BJ (cell line): ENCODE results near the gene SFXN1. TPM values are rescaled to one million over a fixed set of nuclear protein-coding genes. Genes with fewer than 3 reads are reported as not detected.

Source experiments
- CTCF ChIA-PET: fragments of 350-600 bp; formaldehyde crosslinking; extraction: SDS; loops from one replicate; lab custom pipeline; 2021; ENCODE audit warnings: antibody characterized with exemption, inconsistent platforms; lab: Yijun Ruan, JAX
- POLR2A ChIA-PET: fragments of 300-600 bp; sonication (Branson Sonifier 250); formaldehyde crosslinking; extraction: SDS; loops from one replicate; lab custom pipeline; 2021; ENCODE audit warnings: antibody characterized with exemption; lab: Charles Lee
- DNase-seq: peaks from one replicate; pipeline ENCODE4 v3.0.0-alpha.2; 2011; ENCODE audit warnings: low read depth
- H3K27me3 ChIP-seq: 2 replicates; pipeline ENCODE4 v1.6.0; 2011; ENCODE audit warnings: low read length; ENCODE audit not compliant: control insufficient read depth, insufficient read depth
- H3K36me3 ChIP-seq: 2 replicates; pipeline ENCODE4 v1.5.1; 2011; ENCODE audit warnings: low read length; ENCODE audit not compliant: control insufficient read depth, insufficient read depth
- H3K4me3 ChIP-seq: 2 replicates; pipeline ENCODE4 v1.5.1; 2011; ENCODE audit warnings: low read depth, mild to moderate bottlenecking, control low read depth, low read length
- polyA plus RNA-seq: library from polyadenylated mRNA; depleted of rRNA; stranded (reverse); fragments of >200 nt; gene quantifications from 2 replicates; pipeline ENCODE4 v1.2.3, GENCODE V29; 2011
- TF ChIP-seq, protein P1 (sequence below): IDR thresholded peaks from 2 replicates; pipeline ENCODE4 v1.5.1; 2011; ENCODE audit warnings: low read depth, mild to moderate bottlenecking, control low read depth, inconsistent platforms, low read length, moderate library complexity; ENCODE audit not compliant: insufficient read depth

SFXN1 gene
- polyA plus RNA-seq, 1 experiment: 89.9 TPM

GRCh38 chr5:175564716-175565115 is 86.4 kb downstream of the SFXN1 start:
- Histone ChIP-seq H3K36me3 (no peaks in the 10 kb centered on the region), H3K27me3 (no peaks in the 10 kb centered on the region), H3K4me3 (no peak overlapping the region)
- ChIA-PET POLR2A (no interaction called here), CTCF (interaction anchor here (1.2 kb wide), 1 partner anchor 10 kb away, joined by 3 read pairs; no protein-coding TSS in a partner anchor)
- DNase-seq: no peak
- TF ChIP-seq, protein P1, sequence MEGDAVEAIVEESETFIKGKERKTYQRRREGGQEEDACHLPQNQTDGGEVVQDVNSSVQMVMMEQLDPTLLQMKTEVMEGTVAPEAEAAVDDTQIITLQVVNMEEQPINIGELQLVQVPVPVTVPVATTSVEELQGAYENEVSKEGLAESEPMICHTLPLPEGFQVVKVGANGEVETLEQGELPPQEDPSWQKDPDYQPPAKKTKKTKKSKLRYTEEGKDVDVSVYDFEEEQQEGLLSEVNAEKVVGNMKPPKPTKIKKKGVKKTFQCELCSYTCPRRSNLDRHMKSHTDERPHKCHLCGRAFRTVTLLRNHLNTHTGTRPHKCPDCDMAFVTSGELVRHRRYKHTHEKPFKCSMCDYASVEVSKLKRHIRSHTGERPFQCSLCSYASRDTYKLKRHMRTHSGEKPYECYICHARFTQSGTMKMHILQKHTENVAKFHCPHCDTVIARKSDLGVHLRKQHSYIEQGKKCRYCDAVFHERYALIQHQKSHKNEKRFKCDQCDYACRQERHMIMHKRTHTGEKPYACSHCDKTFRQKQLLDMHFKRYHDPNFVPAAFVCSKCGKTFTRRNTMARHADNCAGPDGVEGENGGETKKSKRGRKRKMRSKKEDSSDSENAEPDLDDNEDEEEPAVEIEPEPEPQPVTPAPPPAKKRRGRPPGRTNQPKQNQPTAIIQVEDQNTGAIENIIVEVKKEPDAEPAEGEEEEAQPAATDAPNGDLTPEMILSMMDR: no peak

DNA sequence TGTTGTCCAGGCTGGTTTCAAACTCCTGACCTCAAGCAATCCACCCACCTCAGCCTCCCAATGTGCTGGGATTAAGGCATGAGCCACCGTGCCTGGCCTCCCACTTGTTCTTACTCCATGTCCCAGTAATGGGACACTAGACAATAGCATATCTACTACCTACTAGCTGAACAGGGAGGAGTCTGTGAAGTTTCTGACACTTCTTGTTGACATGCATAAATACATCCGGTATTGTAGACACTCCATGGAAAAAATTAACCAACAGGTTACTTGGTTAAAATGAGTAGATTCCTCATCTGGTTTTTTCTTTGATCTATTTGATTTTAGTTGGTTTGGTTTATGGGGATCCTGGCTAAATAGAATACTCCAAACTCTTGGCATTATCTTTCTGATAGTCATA is 88.3 kb downstream of the SFXN1 start:
- TF ChIP-seq, protein P1: no peak
- H3K36me3 ChIP-seq: no peaks in the 10 kb centered on the region
- ChIA-PET CTCF (no interaction called here), POLR2A (no interaction called here)
- DNase-seq: no peak
- H3K27me3 ChIP-seq: no peaks in the 10 kb centered on the region
- H3K4me3 ChIP-seq: no peak overlapping the region

DNA sequence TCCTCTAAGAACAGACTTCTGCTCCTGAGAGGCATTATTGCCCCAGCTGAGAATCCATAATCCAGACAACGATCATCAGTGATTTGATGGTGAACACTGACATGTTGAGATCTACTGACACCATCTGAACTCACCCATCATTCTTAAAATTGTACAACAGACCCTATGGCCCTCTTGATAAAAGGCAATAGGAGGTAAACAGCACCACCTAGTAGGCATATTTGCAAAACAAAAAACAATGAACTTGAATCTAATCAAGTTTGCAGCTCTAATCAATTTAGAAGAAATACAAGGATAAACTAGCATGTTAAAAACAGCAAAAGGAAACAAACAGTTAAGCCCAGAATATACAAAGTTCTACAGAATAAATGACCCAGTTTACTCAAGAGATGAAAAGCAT is 89.6 kb downstream of the SFXN1 start:
- H3K27me3 ChIP-seq: no peaks in the 10 kb centered on the region
- no peaks in the 10 kb centered on the region for H3K36me3 ChIP-seq
- TF ChIP-seq, protein P1: no peak
- no peak overlapping the region for H3K4me3 ChIP-seq
- CTCF ChIA-PET: no interaction called here
- DNase-seq: no peak
- POLR2A ChIA-PET: no interaction called here

- POLR2A ChIA-PET: no interaction called here
- CTCF ChIA-PET: no interaction called here
These were observed 91.3 kb downstream of the SFXN1 start for GRCh38 chr5:175569701-175570100.

DNA sequence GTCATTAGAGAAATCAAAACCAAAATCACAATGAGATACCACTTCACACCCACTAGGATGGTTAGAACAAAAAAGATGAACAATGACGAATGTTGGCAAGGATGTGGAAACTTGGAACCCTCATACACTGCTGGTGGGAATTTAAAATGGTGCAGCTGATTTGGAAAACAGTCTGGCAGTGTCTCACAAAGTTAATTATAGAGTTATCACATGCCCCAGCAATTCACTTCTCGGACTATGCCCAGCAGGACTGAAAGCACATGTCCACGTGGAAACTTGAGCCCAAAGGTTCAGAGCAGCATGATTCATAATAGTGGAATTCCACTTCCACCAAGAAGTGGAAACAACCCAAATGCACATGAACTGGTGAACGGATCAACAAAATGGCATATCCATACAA is 94.5 kb downstream of the SFXN1 start:
- ChIA-PET POLR2A (no interaction called here), CTCF (no interaction called here)
- no peak for DNase-seq
- Histone ChIP-seq H3K36me3 (no peaks in the 10 kb centered on the region), H3K4me3 (no peak overlapping the region), H3K27me3 (no peaks in the 10 kb centered on the region)
- TF ChIP-seq, protein P1: no peak

More at GRCh38 chr5:175569701-175570100, 91.3 kb downstream of the SFXN1 start:
- no peak for DNase-seq
- Histone ChIP-seq H3K36me3 (no peaks in the 10 kb centered on the region), H3K27me3 (no peaks in the 10 kb centered on the region), H3K4me3 (no peak overlapping the region)
- TF ChIP-seq, protein P1: no peak
